ENCODE results near the gene SNX20.

- no peak for TF ChIP-seq TCF4 (CRISPR knock-in tag; IDR thresholded peaks at IDR 0.05; ENCODE audit: borderline replicate concordance)
- no peak for TF ChIP-seq ZC3H10 (CRISPR knock-in tag; IDR thresholded peaks at IDR 0.05)
- no peak for TF ChIP-seq ZFP3 (CRISPR knock-in tag; IDR thresholded peaks at IDR 0.05)
- TF ChIP-seq PATZ1 (CRISPR knock-in tag; IDR thresholded peaks at IDR 0.05; ENCODE audit: borderline replicate concordance): no peak
- no peak for TF ChIP-seq BACH2 (CRISPR knock-in tag; IDR thresholded peaks at IDR 0.05; ENCODE audit: borderline replicate concordance)
- TF ChIP-seq ZFP30 (CRISPR knock-in tag; IDR thresholded peaks at IDR 0.05): no peak
- no peak for TF ChIP-seq PPARA (CRISPR knock-in tag; IDR thresholded peaks at IDR 0.05; ENCODE audit: borderline replicate concordance)
- TF ChIP-seq, protein P1, sequence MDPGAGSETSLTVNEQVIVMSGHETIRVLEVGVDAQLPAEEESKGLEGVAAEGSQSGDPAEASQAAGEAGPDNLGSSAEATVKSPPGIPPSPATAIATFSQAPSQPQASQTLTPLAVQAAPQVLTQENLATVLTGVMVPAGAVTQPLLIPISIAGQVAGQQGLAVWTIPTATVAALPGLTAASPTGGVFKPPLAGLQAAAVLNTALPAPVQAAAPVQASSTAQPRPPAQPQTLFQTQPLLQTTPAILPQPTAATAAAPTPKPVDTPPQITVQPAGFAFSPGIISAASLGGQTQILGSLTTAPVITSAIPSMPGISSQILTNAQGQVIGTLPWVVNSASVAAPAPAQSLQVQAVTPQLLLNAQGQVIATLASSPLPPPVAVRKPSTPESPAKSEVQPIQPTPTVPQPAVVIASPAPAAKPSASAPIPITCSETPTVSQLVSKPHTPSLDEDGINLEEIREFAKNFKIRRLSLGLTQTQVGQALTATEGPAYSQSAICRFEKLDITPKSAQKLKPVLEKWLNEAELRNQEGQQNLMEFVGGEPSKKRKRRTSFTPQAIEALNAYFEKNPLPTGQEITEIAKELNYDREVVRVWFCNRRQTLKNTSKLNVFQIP (CRISPR knock-in tag; IDR thresholded peaks at IDR 0.05; ENCODE audit: borderline replicate concordance, low read depth): no peak
- TF ChIP-seq ESRRG (CRISPR knock-in tag; IDR thresholded peaks at IDR 0.05): no peak
- no peak for TF ChIP-seq CREB5 (CRISPR knock-in tag; IDR thresholded peaks at IDR 0.05; ENCODE audit: low read depth)
- no peak for TF ChIP-seq RARB (CRISPR knock-in tag; IDR thresholded peaks at IDR 0.05)
These were observed 35.4 kb downstream of the SNX20 start for GRCh38 chr16:50645563-50646220.

Measured in SK-N-SH treated with all-trans-retinoic acid at 6 μM for 48 hours (cell line).